Lower leg skin (tissue), 3 donors: ENCODE results near the gene LGR6.

Source experiments
- CTCF ChIP-seq, 3 donors: fragments of 450-650 bp; IDR thresholded peaks; one replicate each; pipeline ENCODE4 v1.5.1; 2016; ENCODE audit warnings: antibody characterized with exemption in 3 of 3, mild to moderate bottlenecking in 3 of 3, moderate library complexity in 2 of 3
- POLR2A ChIP-seq, 2 donors: fragments of 450-650 bp; IDR thresholded peaks; one replicate each; pipeline ENCODE4 v1.6.1; 2016 to 2017; ENCODE audit warnings: antibody characterized with exemption in 2 of 2, mild to moderate bottlenecking in 1 of 2, moderate library complexity in 1 of 2

GRCh38 chr1:202208351-202208857, 14.8 kb downstream of the LGR6 start:
- TF ChIP-seq CTCF (IDR thresholded peaks at IDR 0.05) (no peak), POLR2A (IDR thresholded peaks at IDR 0.05) (no peak)
